Breast epithelium (tissue), 3 donors: ENCODE data around the gene MMS22L.

Experiments
- CTCF ChIP-seq, 3 donors: fragments of 450-650 bp; IDR thresholded peaks; one replicate each; pipeline ENCODE4 v1.5.1; 2016 to 2017; ENCODE audit warnings: antibody characterized with exemption in 3 of 3, mild to moderate bottlenecking in 3 of 3, moderate library complexity in 3 of 3
- POLR2A ChIP-seq: fragments of 450-650 bp; IDR thresholded peaks from one replicate; pipeline ENCODE4 v1.6.1; 2016; ENCODE audit warnings: antibody characterized with exemption, mild to moderate bottlenecking, moderate library complexity

- no peak for TF ChIP-seq CTCF (IDR thresholded peaks at IDR 0.05)
- TF ChIP-seq POLR2A: no peak
These were observed 75.6 kb downstream of the MMS22L start for GRCh38 chr6:97207383-97207782.
